Fibroblast of mammary gland (primary cell): ENCODE measurements around the gene PCDHGA5.
"Not testable (repeated sequence)": the region's sequence is repeated elsewhere in the genome, so short reads cannot be mapped to it uniquely, and the experiment has no call there.

Experiments used
- DNase-seq: peaks from one replicate; pipeline ENCODE4 v3.0.0-alpha.2; 2010; ENCODE audit warnings: low read depth
- H3K4me3 ChIP-seq: 2 replicates; pipeline ENCODE4 v1.5.1; 2011; ENCODE audit warnings: low read depth, mild to moderate bottlenecking, low read length, moderate library complexity; ENCODE audit not compliant: control insufficient read depth
- TF ChIP-seq, protein P1 (sequence below): conservative IDR thresholded peaks from 2 replicates; pipeline ENCODE4 v1.5.1; 2011; ENCODE audit warnings: low read depth, low read length, inconsistent platforms; ENCODE audit not compliant: control insufficient read depth, insufficient read depth

The PCDHGA5 gene

DNA sequence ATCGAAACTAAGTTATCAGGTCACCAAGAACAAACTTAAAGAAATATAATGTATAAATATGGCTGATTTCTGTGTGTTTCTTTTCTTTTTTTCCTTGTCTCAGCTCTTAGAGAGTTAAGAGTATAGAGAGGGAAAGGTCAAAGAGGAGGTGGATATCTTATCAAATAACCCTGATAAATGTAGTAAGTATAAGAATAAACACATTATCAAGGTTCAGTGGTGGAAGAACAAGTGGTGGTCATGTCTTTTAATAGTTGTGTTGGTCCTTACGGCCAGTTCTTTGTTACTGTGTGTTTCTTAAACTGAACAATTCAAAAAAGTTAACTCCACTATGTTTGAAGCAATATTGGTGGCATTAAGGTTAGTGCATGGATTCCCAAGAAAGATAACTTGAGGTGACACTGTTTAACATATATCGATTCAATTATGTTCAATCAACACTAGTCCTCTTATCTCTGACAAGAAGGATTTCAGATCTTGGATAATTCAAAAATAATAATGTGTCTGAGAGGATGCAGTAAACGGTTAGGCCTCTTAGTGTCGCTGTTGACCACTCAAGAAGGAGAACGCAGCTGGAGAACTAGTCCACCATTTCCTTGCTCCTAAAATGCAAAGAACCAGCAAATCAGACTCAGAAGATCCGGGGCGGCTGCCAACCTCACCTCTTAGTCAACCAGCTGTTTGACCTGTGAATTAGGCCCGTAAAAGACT lies 20.6 kb upstream of the PCDHGA5 start, which contains the start of gene PCDHGA3:
PCDHGA3 (plus strand) TSS at position 588 of the 711 bp plus-strand sequence. CDS start 205 bp downstream, outside the sequence.
- TF ChIP-seq, protein P1, sequence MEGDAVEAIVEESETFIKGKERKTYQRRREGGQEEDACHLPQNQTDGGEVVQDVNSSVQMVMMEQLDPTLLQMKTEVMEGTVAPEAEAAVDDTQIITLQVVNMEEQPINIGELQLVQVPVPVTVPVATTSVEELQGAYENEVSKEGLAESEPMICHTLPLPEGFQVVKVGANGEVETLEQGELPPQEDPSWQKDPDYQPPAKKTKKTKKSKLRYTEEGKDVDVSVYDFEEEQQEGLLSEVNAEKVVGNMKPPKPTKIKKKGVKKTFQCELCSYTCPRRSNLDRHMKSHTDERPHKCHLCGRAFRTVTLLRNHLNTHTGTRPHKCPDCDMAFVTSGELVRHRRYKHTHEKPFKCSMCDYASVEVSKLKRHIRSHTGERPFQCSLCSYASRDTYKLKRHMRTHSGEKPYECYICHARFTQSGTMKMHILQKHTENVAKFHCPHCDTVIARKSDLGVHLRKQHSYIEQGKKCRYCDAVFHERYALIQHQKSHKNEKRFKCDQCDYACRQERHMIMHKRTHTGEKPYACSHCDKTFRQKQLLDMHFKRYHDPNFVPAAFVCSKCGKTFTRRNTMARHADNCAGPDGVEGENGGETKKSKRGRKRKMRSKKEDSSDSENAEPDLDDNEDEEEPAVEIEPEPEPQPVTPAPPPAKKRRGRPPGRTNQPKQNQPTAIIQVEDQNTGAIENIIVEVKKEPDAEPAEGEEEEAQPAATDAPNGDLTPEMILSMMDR: peak; percentile 60
- peak; percentile 75 for DNase-seq
- peak within 1 kb of the TSS; percentile 14 for H3K4me3 ChIP-seq

DNA sequence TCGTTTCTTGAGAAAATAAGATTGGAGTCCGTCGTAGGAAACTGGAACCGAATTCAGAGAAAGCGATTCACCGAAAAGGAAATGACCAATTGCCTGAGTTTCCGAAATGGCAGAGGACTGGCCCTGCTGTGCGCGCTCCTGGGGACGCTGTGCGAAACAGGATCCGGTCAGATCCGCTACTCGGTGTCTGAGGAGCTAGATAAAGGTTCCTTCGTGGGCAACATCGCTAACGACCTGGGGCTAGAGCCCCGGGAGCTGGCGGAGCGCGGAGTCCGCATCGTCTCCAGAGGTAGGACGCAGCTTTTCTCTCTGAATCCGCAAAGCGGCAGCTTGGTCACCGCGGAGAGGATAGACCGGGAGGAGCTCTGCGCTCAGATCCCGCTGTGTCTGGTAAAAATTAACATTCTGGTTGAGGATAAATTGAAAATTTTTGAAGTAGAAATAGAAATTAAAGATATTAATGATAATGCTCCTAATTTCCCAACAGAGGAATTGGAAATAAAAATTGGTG lies 20.0 kb upstream of the PCDHGA5 start:
- H3K4me3 ChIP-seq: peak overlapping the region; percentile 14
- TF ChIP-seq, protein P1: no peak
- DNase-seq: no peak

DNA sequence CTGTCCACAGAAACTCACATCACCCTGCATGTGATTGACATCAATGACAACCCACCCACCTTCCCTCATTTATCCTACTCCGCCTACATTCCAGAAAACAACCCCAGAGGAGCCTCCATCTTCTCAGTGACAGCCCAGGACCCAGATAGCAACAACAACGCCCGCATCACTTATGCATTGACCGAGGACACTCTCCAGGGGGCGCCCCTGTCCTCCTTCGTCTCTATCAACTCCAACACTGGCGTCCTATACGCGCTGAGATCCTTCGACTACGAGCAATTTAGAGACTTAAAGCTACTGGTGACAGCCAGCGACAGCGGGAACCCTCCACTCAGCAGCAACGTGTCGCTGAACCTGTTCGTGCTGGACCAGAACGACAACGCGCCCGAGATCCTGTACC lies 18.6 kb upstream of the PCDHGA5 start:
- H3K4me3 ChIP-seq: no peak overlapping the region
- TF ChIP-seq, protein P1: no peak
- no peak for DNase-seq

DNA sequence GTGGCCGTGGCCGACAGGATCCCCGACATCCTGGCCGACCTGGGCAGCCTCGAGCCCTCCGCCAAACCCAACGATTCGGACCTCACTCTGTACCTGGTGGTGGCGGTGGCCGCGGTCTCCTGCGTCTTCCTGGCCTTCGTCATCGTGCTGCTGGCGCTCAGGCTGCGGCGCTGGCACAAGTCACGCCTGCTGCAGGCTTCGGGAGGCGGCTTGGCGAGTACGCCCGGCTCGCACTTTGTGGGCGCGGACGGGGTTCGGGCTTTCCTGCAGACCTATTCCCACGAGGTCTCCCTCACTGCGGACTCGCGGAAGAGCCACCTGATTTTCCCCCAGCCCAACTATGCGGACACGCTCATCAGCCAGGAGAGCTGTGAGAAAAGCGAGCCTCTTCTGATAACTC lies 17.9 kb upstream of the PCDHGA5 start:
- not testable (repeated sequence) for H3K4me3 ChIP-seq, DNase-seq

DNA sequence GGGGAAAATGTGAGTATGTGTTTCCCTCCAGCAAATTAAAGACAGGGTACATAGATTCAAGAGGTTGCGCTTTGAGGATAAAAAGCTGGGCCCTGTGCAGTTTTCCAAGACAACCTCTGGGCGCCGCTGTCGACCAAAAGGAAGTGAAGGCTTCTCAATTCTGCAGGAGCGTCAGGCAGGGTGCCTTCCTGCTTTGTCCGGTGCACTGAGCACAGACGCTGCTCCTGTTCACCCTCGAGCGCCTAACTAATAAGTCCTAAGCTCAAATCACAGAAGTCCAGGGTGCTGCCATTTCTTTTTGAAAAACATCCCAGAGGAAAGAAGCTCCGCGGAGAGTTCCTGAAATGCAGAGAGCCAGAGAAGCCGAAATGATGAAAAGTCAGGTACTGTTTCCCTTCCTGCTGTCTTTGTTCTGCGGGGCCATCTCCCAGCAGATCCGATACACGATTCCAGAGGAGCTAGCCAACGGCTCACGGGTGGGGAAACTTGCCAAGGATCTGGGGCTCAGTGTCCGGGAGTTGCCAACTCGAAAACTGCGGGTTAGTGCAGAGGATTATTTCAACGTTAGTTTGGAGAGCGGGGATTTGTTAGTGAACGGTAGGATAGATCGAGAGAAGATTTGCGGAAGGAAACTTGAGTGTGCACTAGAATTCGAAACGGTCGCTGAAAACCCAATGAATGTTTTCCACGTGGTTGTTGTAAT lies 13.9 kb upstream of the PCDHGA5 start, which contains the start of gene PCDHGB1:
PCDHGB1 (plus strand) TSS at position 183 of the 703 bp plus-strand sequence; CDS start at position 345, 162 bp downstream.
- DNase-seq: peak; percentile 60
- TF ChIP-seq, protein P1: peak; percentile 57
- H3K4me3 ChIP-seq: peak within 1 kb of the TSS; percentile 25

DNA sequence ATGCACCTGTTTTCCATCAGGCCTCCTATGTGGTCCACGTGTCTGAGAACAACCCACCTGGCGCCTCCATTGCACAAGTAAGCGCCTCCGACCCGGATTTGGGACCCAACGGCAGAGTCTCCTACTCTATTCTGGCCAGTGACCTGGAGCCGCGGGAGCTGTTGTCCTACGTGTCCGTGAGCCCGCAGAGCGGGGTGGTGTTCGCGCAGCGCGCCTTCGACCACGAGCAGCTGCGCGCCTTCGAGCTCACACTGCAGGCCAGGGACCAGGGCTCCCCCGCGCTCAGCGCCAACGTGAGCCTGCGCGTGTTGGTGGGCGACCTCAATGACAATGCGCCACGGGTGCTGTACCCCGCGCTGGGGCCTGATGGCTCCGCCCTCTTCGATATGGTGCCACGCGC lies 12.4 kb upstream of the PCDHGA5 start:
- no peak for DNase-seq
- TF ChIP-seq, protein P1: no peak
- no peak overlapping the region for H3K4me3 ChIP-seq
